Astrocyte of the cerebellum (primary cell): ENCODE measurements around the gene WDR72.
"Not testable (repeated sequence)": the region's sequence is repeated elsewhere in the genome, so short reads cannot be mapped to it uniquely, and the experiment has no call there.

ENCODE experiments used
- DNase-seq: peaks from one replicate; pipeline ENCODE4 v3.0.0-alpha.2; 2011; ENCODE audit warnings: low read depth
- H3K4me3 ChIP-seq: 2 replicates; pipeline ENCODE4 v1.5.1; 2011; ENCODE audit warnings: mild to moderate bottlenecking, low read depth, low read length, moderate library complexity
- in situ Hi-C: cut with HindIII; loops from 2 replicates; pipeline ENCODE4 v1.10.0; 2017; ENCODE audit warnings: low sequenced_read_pairs
- TF ChIP-seq, protein P1 (sequence below): IDR thresholded peaks from 2 replicates; pipeline ENCODE4 v1.5.1; 2012; ENCODE audit warnings: low read length, low read depth, moderate library complexity, mild to moderate bottlenecking; ENCODE audit errors: missing control alignments

The WDR72 gene

DNA sequence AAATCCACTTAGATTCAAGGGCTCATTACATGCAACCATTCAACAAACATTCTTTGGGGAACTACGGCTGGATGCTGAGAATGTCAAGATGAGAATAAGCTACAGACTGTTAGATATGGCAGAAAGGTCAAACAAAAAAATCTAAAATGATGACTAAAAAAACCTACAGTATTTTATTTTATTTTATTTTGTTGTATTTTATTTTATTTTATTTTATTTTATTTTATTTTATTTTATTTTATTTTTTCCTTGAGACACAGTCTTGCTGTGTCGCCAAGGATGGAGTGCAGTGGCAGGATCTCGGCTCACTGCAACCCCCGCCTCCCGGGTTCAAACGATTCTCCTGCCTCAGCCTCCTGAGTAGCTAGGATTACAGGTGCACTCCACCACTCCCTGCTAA, 46.2 kb downstream of the WDR72 start:
- TF ChIP-seq, protein P1, sequence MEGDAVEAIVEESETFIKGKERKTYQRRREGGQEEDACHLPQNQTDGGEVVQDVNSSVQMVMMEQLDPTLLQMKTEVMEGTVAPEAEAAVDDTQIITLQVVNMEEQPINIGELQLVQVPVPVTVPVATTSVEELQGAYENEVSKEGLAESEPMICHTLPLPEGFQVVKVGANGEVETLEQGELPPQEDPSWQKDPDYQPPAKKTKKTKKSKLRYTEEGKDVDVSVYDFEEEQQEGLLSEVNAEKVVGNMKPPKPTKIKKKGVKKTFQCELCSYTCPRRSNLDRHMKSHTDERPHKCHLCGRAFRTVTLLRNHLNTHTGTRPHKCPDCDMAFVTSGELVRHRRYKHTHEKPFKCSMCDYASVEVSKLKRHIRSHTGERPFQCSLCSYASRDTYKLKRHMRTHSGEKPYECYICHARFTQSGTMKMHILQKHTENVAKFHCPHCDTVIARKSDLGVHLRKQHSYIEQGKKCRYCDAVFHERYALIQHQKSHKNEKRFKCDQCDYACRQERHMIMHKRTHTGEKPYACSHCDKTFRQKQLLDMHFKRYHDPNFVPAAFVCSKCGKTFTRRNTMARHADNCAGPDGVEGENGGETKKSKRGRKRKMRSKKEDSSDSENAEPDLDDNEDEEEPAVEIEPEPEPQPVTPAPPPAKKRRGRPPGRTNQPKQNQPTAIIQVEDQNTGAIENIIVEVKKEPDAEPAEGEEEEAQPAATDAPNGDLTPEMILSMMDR: no peak
- H3K4me3 ChIP-seq: no peak overlapping the region
- in situ Hi-C loops: loop anchor here (25.0 kb wide), 1 partner anchor 926 kb away; the partner anchor contains the start of gene ONECUT1
- no peak for DNase-seq

DNA sequence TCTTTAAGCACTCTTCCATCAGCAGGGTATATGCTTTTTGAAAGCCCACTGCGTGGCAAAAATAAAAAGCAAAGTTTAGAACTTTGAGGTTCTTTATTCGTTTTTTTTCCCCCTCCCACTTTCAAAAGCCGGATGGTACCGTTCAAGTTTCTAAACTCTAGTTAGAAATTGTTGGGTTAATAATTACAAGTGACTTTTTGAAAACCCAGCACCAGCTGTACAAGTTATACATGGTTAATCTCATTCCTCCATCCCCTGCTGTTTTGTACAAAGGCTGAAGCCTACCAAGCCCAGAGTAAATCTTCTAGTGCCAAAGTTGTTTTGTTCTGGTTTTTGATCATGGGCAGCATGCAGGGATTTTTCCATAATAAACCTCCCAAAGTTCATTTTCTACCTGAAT, 48.6 kb downstream of the WDR72 start:
- DNase-seq: no peak
- no peak overlapping the region for H3K4me3 ChIP-seq
- TF ChIP-seq, protein P1: no peak
- in situ Hi-C loops: loop anchor here (25.0 kb wide), 1 partner anchor 924 kb away; the partner anchor contains the start of gene ONECUT1

DNA sequence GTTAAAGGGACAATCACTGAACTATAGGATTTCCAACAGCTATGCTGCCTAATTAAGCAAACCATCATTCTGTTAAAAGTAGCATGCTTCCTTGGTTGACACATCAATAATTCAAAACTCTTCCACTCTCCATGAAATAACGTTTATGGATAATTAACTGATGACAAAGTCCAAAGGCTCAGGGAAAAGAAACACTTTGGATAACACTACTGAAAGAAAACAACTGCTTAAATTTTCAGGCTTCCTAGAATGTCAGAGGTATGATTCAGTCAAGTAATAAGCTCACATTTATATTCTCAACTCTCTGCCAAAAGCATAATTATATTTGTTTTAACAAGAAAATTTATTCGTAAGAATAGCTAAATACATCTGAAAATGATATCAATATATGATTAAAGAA, 49.6 kb downstream of the WDR72 start:
- no peak for DNase-seq
- TF ChIP-seq, protein P1: no peak
- in situ Hi-C loops: loop anchor here (25.0 kb wide), 1 partner anchor 923 kb away; the partner anchor contains the start of gene ONECUT1
- H3K4me3 ChIP-seq: no peak overlapping the region

DNA sequence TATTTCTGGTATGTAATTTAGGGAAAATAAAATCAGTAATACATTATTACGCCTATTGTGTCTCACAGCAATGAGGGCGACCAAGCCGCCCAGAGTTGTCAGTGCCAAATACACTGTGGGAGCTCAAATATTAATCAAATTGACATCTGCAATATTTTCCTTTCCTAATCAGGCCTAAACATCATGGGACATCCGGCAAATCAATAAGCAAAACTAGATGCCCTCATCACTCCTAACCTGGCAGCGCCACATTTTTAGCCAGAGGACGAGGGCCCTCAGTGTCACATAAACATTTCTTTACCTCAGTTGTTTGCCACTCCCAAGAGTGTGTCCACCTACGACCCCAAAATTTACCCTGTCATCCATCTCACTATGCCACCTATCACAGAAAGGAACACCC, 64.1 kb downstream of the WDR72 start:
- DNase-seq: no peak
- in situ Hi-C loops: no loop called here
- no peak overlapping the region for H3K4me3 ChIP-seq
- TF ChIP-seq, protein P1: no peak

DNA sequence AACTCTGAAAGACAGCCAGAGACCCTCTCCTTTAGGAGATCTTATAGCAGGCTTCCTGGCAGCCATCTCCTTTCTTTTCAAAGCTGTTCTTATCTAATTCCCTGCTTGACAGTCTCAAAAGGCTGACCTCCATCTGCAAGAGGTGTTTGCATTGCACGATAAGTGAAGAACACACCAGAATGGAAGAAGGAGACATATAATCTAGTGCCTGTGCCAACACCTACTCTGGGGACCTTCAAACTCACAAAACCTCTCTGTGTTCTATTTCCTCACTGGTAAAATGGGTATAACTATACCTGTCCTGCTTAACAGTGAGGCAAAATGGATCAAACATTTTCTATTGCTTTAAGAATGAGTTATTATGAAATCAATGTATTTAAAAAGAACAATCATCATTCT, 65.0 kb downstream of the WDR72 start:
- in situ Hi-C loops: no loop called here
- H3K4me3 ChIP-seq: no peak overlapping the region
- no peak for DNase-seq
- TF ChIP-seq, protein P1: no peak

DNA sequence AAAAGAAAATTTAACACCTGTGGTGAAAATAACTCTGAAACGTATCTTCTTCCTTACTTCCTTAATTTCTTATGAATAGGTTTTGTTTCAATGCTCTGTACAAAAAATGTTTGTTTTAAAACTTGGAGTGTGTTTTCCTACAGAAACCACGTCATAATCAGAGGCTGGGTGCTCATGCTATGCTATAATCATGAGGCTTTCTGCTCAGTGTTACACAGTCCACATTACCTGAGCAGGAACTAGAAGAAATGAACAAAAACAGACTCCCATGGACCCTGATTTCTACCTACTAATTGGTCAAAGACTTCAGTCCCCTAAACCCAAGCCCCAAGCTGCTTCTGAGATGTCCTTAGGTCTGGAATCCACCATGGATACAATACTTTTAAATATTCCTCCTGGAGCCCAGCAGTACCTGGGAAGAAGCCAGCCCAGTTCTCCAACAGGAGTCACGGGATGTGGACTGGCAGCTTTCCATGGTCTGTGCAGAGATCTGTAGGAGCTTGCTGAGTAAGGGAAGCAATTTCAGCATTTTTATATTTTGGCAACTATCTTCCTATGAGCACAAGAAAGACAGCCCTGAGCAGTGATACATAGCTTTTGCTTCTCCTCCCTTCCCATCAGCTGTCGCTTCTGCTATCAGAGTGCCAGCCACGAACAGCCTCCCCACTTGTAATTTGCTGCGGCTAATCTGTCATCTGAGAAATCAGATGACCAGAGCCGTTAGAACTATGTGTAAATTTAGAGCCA, 65.6 kb downstream of the WDR72 start:
- in situ Hi-C loops: no loop called here
- no peak overlapping the region for H3K4me3 ChIP-seq
- DNase-seq: peak; percentile 59
- TF ChIP-seq, protein P1: no peak

DNA sequence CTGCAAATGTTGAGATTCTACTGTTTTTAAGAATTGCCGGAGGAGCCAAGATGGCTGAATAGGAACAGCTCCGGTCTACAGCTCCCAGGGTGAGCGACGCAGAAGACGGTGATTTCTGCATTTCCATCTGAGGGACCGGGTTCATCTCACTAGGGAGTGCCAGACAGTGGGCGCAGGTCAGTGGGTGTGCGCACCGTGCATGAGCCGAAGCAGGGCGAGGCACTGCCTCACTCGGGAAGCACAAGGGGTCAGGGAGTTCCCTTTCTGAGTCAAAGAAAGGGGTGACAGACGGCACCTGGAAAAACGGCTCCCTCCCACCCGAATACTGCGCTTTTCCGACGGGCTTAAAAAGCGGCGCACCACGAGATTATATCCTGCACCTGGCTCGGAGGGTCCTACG, 75.3 kb downstream of the WDR72 start:
- H3K4me3 ChIP-seq, DNase-seq, in situ Hi-C loops: not testable (repeated sequence)
